GM19397 (cell line): ENCODE measurements around the gene DRAXIN.

ENCODE experiments used
- ATAC-seq: cut with Tn5 transposase; IDR thresholded peaks from one replicate; pipeline ENCODE4 v1.9.1; 2021; ENCODE audit warnings: mild to moderate bottlenecking, moderate library complexity; ENCODE audit not compliant: unreplicated experiment

DRAXIN gene

DNA sequence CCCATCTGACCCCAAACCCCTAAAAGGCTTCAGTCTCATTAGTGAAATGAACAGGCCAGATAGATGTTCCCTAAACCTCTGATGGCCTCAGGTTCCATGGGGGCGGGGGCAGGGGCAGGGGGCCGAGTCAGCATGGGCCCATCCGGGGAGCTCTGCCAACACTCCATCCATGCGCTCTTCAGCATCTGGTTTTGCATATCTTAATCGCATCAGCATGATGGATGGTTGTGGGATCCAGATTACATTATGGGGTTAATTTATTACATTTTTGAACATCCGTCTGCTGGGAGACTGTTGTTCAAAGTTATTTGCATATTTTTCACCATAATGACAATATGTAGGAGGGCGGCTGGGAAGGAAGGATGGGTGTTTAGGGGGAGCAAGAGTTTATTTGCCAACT, 7.4 kb upstream of the DRAXIN start:
- no peak for ATAC-seq

DNA sequence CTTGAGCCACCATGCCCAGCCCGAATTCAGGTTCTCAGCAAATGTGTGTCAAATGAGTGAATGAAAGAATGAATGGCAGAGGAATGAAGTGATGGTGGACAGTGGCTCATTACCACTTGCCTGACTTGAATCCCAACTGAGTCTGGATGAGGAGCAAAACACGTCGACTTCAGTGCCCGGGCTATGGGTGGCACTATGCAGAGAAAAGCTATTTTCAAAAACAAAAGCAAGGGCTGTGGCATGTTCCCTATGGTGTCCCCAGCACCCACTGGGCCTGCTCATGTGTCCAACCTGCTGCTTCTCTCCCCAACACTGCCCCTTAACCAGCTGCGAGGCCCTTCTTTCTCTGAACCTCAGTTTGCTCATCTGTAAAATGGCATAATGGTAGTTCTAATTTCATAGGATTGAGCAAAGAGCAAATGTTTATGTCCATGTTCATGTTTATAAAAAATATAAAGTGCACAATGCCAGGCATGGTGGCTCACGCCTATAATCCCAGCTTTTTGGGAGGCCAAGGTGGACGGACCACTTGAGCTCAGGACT, 6.2 kb upstream of the DRAXIN start:
- ATAC-seq: no peak

DNA sequence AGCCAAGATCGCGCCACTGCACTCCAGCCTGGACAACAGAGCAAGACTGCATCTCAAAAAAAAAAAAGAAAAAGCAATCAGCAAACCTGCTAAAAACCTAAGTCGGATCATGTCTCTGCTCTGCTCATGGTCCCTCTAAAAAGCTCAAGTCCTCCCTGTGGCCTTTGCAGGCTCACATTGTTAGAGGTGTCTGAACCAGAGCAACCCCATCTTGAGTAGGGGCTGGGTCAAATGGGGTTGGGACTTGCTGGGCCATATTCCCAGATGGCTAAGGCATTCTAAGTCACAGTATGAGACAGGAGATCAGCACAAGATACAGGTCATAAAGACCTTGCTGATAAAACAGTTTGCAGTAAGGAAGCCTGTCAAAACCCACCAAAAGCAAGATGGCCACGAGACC, 3.0 kb upstream of the DRAXIN start:
- no peak for ATAC-seq

DNA sequence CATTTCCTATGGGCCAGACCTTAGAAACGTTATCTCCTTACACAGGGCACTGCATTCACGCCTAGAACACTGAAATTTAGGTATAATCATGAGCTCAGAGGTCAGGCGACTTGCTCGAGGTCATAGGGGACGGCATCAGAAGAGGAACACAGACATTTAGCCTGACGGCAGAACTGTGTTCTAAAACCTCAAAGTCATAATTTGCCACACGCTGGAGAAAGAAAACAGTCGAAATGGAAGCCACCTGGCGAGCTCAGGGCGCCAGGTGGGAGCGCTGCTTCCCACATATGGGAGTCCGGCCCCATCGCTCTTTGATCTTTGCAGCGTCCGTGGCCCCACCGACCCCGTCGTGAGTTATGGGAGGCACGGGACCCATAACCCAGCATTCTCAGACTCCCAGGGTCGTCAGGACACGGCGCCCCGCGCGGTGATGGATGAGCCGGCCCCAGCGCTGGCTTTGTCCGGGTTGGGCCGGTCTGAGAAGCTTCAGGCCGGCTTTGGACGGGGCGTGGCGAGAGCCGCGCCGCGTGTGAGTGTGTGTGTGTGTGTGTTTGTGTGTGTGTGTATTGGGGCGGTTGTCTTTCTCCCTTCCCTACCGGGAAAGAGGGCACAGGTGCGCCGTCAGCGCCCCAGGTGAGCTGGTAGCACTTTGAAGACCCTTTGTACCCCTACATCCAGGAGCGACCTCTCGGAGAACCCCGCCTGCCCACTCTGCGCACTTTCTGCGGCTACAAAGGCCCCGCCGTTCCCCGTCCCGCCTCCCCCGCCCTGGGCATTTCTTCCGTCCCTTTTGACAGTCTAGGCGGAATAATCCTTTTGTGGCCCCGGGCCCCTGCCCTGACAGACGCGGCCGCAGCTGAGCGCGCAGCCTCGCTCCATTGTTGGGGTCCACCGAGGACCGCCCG, 861 bp upstream of the DRAXIN start:
- ATAC-seq: no peak

DNA sequence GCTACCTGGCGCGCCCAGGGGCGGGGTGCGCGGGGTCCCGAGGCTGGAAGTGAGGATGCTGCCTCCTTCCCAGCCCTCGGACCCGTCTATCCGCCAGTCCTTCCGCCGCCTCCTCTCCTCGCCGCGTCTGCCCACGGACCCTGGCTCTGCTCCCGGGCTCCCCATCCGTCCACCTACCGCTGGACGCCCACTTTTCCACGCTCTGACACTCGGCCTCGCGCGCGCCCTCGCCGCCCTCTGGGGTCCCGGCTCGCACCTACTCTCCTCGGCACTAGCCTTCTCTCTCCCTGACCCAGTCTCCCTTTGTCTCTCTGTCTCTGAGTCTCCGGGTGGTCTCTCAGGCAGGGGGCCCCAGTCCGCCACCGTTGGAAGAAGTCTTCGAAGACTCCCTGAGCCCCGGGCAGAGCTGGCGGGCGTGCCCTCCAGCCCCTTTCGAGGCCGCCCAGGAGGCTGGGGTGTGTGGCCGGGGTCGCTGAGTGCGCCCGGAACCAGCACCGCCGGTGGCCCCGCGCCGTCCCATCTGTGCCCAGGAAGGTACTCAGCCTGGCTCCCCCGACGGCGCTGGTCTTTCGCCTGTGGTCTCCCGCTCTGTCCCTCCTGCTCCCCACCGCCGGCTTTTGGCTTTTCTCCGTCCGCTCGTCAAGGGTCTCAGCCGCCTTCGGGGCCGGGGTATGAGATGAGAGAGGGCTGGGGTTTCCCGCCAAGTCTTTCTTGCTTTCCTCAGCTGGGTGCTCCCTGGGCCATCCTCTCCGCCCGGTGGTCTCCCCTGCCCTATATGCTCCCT, 610 bp downstream of the DRAXIN start:
- no peak for ATAC-seq

DNA sequence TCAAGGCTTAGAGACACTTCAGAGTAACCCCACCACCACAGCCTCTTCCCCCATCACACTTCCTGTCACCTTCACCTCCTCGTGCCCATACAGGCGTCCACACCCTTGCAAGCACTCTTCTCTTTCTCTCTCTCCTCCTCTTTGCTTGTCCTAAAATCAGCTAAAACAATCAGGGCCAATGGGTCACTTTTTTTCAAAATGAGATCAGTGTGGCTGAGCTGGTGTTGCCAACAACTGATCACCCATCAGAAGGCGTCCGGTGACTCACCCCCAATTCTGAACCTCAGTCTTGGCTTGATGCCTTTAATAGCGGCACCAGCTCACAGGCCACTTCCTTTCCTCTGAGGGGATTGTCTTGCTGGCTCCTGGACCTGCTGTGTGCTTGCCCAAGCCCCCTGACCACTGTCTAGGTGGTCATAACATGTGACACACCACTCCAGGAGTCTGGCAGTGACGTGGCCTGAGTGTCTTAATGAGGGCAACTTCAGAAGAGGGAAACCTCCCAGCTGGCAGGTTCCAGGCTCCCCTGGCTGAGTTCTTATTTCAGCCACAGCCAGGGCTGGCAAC, 1.6 kb downstream of the DRAXIN start:
- no peak for ATAC-seq

DNA sequence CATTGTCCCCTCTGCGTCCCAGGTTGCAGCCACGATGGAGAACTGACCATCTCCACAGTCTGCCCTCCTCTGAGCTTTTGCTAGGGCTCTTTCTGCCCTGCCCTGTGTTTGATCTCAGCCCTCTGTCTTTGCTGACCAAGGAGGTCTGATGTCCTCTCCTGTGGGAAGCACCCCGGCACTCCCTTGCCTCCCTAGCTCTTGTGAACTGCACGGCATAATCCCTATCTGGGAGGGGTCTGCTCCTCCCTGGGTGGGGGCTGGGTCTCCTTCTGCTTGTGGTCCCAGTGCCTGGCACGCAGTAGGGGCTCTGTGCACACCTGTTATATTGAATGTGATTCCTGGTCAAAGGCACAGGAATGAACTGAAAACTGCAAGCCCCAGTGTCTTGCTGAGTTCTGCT, 2.4 kb downstream of the DRAXIN start:
- ATAC-seq: no peak

DNA sequence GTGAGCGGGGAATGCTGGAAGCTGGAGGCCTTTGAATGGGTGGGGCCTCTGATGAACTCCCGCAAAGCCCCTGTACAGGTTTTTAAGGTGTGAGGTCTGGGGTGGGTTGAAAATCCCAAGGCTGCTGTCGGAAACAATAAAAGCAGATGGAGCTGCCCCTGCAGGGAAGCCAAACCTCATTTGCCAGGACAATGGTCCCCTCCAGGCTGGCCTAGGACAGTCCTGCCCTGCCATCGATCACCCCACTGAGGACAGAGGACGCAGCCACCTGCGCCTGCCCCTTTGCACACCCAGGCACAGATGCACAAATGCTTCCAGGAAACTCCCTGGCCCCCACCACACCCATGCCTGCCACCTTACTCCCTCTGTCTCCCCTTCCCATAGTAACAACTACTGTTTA, 4.4 kb downstream of the DRAXIN start:
- no peak for ATAC-seq

DNA sequence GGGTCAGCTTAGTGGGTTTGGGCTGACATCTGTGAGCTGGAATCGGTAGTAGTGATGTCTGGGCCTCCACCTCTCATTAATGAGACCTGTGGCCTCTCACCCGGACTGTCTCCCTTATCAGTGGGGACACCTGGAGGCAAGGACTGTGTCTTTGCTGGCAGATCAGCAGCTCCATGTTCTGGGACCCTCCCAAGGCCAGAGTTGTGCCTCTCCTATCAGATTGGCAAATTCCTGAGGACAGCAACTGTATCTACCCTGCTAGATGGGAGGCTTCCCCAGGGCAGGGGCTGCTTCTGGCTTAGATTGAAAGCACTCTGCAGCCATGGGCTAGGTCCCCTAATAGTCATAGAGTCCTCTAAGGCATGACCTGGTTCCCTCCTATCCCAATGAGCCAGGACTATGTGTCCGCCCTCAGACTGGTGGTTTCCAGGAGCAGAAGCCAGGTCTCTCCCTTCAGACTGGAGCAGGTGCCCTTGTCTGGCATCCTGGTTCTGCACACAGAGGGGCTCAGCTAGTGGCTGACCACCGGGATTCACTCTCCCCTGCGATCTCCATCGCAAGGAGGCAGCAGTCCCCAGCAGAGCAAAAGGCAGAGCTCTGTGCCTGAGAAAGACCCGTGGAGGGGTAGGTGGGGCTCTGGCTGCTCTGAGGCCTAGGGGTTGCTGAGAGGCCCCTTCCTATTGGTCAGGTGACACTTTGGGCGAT, 5.8 kb downstream of the DRAXIN start:
- no peak for ATAC-seq

DNA sequence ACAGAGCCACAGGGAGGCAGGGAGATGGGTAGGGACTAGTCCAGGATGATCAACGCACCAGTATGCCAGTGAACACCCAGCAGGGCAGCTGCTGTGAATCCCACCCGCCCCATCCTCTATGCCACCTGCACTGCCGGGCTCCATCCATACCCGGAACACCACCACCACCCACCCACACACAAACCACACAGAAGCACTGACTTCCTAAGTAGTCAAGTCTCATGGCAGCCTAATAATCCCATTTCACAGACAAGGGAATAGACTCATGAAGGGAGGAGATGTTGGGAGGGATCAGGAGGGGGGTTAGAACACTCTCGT, 6.3 kb downstream of the DRAXIN start:
- ATAC-seq: no peak

DNA sequence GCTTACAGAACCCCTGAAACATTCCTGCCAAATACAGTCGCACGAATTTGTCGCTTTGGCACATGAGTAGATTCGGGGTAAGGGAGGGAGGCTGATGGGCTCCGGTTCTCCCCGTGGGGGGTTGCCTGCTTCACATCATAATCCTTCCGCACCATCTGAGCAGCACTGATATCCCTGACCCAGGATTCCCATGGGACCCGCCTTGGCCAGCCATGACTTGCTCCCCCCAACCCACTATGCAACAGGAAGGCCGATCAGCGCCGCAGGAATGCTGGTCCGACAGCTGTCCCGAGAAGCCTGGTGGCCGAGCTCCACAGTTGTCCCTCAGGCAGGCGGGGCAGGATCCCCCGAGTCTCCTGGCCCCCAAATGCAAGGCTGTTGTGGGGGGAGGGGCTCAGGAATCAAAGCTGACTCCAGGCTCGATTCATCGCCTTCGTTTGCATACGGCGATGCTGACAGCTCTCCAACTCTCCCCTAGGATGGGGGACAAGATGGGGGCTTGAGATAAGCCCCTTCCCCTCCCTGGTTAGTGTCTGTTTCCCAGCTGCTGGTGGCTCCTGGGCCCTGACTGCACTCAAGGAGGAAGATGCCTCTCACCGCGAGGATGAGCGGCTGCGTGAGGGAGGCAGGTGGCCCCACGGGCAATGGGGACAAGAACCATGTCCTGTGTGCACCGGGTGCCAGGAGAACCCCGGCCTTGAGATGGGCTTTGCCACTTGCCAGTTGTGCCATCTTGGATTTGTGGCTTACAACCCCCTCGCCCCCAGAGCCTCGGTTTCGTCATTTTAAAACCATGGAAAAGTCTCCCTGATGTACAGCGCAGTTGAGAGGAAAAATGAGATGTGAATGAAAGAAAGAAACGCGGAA, 9.3 kb downstream of the DRAXIN start:
- ATAC-seq: no peak

DNA sequence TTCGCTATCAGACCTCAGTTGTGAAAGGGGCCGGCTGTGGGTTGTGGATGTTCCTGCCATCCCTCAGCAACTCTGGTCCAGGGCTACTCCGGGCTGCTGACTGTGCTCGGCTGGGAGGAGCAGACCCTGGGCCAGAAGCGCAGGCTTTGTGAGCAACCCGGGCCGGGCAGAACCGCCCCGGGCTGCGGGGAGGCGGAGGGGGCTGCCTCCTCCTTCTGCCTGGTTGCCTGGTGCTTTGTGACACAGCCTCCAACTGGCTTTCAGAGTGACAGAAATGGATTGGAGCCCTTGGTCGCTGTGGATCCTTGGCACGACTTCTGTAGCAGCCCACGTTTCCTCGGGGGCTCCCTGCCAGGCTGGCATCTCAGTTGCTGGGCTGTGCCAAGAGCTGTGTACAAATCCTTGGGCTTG, 10.0 kb downstream of the DRAXIN start:
- ATAC-seq: no peak

DNA sequence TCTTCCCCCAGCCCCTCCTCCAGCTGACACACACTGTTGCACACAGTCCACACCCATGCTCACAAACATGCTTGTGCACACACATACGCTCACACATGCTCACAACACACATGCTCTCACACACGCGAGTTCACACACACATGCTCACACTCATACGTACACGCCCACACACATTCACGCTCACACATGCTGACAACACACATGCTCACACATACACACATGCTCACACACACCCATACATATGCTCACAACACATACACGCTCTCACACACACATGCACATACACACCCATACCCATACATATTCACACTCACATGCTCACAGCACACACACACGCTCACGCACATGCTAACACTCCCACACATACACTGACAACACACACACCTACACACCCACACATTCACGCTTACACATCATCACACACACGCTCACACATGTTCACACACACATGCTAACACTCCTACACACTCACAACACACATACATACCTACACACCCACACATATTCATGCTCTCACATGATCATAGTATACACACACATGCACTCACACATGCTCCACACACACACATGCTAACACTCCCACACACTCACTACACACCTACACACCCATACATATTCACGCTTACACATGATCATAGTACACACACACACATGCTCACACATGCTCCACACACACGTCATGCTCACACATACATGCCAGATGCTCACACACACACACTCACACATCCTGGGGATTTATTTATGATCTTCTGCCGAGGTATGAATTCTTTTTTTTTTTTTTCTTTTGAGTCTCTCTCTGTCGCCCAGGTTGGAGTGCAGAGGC, 10.7 kb downstream of the DRAXIN start:
- ATAC-seq: no peak

DNA sequence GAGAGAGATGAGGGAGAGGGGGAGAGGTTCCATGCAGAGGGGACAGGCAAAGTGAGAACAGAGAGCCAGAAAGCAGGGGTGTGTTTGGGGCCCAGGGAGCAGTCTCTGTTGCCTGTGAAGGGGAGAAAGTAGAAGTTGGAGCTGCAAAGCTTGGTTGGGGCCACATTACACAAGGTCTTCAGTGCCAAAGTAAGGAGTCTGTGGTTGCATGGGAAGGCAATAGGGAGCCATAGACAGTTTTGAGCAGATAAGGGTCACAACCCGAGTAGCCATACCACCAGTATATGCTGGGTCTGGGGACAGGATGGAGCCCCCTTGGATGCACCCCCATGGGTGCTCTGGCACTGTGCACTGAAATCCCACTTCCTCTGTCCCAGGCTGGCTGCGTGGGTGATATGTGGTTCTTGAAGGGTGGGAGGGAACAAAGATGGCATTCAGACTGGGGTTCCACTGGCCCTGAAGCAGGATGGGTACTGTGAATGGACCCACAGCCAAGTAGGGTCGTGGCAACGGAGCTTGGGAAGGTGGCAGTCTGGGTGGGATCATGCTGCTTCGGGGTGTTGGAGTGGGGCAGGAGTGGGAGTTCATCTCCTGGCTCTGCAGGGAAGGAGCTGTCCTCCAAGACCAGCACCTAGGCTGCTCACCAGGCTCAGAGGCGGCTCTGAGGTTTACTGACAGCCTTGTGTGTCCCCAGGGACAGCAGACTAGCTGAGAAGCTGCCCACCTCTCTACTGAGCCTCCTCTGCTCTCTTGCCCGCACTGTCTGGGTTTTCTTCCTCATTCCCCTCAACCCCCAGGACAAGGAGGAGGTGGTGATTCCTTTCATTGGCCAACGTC, 12.1 kb downstream of the DRAXIN start:
- no peak for ATAC-seq

DNA sequence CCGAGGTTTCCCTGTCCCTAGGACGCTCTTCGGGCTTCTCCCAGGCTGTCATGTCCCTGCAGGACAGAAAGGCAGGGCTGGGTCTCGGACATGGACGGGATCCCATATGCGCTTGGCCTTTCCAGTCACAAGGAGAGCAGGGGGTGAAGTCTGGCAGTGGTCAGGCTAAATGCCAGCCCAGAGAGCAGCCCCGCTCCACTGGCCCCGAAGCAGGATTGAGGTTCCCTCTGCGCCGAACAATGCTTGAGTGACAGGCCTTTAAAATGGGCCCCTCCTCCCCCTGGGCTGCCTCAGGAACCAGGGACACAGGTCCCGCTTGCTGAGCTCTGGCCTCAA, 12.7 kb downstream of the DRAXIN start:
- no peak for ATAC-seq

DNA sequence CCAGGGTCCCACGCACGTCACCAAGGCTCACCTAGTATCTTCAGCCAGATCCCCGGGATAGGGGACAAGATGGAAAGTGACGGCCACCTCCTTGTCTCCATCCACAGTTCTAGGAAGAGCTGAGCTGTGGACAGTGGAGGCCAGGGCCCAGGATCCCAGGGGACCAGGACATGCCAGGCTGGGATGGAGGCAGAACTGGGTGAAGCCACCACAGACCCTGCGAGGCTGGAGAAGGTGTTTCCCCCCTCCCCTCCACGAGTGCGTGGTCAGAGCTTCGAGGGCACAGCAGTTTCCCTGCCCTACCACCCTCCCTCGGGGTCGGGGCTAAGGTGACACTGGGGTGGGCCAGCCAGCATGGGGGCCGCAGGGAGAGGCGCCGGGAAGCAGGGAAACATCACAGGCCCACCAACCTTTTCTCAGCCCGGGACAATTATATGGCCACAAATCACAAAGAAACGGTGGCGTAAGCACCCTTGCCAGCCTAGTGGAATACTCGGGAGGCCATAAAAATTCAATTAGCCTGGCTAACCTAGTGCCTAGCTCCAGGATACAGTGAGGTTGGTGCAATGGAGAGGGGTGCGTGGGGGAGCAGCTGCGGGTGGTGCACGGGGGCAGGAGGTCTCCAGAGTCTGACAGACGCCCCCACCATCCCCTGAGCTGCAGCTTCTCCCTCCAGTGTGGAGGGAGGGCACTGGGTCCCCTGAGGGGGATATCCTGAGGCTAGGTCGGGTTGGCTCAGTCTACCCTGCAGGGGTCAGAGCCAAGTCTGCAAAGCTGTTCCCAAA, 13.4 kb downstream of the DRAXIN start:
- no peak for ATAC-seq

DNA sequence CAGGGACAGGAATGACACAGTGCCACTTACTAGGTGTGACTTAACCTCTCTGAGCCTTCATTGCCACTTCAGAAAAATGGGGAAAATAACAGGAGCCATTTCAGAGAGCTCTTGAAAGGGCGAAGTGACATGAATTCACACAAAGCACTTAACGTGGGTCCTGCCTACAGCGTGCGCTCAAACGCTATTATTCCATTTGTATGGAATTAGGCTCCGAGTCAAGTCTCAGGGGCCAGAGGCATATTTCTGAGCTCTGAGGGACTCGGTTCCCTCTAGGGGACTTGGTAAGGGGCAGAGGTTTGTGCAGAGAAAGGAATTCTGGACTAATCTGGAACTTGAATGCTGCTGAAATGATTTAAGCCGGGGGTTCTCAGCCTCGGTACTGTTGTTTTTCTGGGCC, 14.1 kb downstream of the DRAXIN start:
- no peak for ATAC-seq

DNA sequence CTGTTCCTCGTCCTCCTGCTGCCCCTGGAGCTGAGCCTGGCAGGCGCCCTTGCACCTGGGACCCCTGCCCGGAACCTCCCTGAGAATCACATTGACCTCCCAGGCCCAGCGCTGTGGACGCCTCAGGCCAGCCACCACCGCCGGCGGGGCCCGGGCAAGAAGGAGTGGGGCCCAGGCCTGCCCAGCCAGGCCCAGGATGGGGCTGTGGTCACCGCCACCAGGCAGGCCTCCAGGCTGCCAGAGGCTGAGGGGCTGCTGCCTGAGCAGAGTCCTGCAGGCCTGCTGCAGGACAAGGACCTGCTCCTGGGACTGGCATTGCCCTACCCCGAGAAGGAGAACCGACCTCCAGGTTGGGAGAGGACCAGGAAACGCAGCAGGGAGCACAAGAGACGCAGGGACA, 14.8 kb downstream of the DRAXIN start:
- ATAC-seq: no peak
